HUES6 (cell line): ENCODE measurements around the gene HPRT1.

Source experiments
- H3K27ac ChIP-seq: 2 replicates; pipeline ENCODE4 v1.7.0; 2013; ENCODE audit warnings: low read depth, mild to moderate bottlenecking, low read length, inconsistent platforms
- H3K27me3 ChIP-seq: 2 replicates; pipeline ENCODE4 v1.6.1; 2013; ENCODE audit warnings: low read length; ENCODE audit not compliant: control insufficient read depth, insufficient read depth
- H3K36me3 ChIP-seq: 2 replicates; pipeline ENCODE4 v1.6.1; 2013; ENCODE audit warnings: low read length; ENCODE audit not compliant: control insufficient read depth, insufficient read depth
- H3K4me1 ChIP-seq: 2 replicates; pipeline ENCODE4 v1.6.1; 2013; ENCODE audit warnings: low read length; ENCODE audit not compliant: control insufficient read depth, insufficient read depth
- H3K4me3 ChIP-seq: 2 replicates; pipeline ENCODE4 v1.5.1; 2013; ENCODE audit warnings: low read depth, low read length
- H3K9ac ChIP-seq: one replicate; pipeline ENCODE4 v1.6.1; 2013; ENCODE audit warnings: mild to moderate bottlenecking, low read length
- H3K9me3 ChIP-seq: 2 replicates; pipeline ENCODE4 v1.6.1; 2013; ENCODE audit warnings: low read depth, low read length; ENCODE audit not compliant: control insufficient read depth, insufficient read depth

The HPRT1 gene, protein sequence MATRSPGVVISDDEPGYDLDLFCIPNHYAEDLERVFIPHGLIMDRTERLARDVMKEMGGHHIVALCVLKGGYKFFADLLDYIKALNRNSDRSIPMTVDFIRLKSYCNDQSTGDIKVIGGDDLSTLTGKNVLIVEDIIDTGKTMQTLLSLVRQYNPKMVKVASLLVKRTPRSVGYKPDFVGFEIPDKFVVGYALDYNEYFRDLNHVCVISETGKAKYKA

DNA sequence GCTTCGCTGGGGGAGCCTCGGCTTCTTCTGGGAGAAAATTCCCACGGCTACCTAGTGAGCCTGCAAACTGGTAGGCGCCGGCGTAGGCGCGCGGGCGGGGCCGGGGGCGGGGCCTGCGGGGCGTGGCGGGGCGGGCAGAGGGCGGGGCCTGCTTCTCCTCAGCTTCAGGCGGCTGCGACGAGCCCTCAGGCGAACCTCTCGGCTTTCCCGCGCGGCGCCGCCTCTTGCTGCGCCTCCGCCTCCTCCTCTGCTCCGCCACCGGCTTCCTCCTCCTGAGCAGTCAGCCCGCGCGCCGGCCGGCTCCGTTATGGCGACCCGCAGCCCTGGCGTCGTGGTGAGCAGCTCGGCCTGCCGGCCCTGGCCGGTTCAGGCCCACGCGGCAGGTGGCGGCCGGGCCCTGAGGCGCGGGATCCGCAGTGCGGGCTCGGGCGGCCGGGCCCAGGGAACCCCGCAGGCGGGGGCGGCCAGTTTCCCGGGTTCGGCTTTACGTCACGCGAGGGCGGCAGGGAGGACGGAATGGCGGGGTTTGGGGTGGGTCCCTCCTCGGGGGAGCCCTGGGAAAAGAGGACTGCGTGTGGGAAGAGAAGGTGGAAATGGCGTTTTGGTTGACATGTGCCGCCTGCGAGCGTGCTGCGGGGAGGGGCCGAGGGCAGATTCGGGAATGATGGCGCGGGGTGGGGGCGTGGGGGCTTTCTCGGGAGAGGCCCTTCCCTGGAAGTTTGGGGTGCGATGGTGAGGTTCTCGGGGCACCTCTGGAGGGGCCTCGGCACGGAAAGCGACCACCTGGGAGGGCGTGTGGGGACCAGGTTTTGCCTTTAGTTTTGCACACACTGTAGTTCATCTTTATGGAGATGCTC, at the start of gene HPRT1:
HPRT1 (plus strand) TSS at position 161 of the 857 bp plus-strand sequence; CDS start at position 308, 147 bp downstream.
- no peaks in the 10 kb centered on the region for H3K27me3 ChIP-seq
- H3K27ac ChIP-seq = peak within 1 kb of the TSS; percentile 84
- H3K9me3 ChIP-seq = no peaks in the 10 kb centered on the region
- H3K4me3 ChIP-seq = peak within 1 kb of the TSS; percentile 55
- peaks cover 6% of the 10 kb centered on the region; the same call in 1 of the 2 replicates for H3K36me3 ChIP-seq
- H3K9ac ChIP-seq = peak within 1 kb of the TSS; percentile 82
- peaks cover 17% of the 10 kb centered on the region; the same call in 1 of the 2 replicates for H3K4me1 ChIP-seq

DNA sequence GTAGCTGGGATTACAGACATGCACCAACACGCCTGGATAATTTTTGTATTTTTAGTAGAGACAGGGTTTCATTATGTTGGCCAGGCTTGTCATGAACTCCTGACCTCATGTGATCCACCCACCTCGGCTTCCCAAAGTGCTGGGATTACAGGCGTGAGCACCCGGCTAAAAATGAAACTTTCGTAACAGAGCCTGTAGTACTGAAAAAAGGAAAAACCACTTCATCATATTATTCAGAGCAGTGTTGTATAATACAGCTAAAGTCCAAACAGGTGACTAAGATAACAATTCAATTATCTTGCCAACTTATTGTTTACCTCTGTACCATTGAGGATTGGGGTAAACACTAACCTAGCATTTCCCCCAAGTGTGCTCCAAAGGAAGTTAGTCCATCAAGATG, 43.9 kb upstream of the HPRT1 start:
- Histone ChIP-seq H3K27ac (no peak overlapping the region), H3K9me3 (no peaks in the 10 kb centered on the region), H3K4me1 (no peaks in the 10 kb centered on the region), H3K4me3 (no peak overlapping the region), H3K36me3 (peaks cover 75% of the 10 kb centered on the region), H3K9ac (no peak overlapping the region), H3K27me3 (no peaks in the 10 kb centered on the region)

DNA sequence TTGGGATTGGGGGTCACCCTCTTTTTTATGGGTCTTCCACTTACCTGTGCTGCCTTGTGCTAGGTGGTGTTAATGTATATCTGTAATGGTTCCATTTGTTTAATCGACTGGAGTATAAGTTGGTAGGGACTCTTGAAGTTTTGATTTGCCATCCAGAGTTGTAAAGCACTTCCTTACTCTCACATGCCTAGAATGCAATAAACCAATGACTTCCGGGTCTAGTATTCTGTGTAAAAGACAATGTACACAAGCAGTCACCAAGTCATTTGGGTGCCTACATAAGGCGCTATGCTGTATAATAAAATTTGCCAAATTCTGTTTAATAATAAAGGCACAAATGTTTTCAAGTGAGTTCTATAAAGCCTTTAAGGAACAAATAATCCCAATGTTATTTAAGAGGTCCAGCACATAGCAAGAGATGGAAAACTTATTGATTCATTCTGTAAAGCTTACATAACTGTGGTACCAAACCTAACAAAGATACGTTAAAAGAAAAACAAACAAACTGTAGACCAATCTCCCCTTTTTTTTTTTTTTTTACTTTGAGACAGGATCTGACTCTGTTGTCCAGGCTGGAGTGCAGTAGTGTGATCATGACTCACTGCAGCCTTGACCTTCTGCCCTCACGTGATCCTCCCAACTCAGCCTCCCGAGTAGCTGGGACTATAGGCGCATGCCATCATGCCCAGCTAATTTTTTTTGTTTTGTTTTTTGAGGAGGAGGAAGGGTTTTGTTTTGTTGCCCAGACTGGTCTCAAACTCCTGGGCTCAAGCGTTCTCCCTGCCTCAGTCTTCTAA, 41.5 kb upstream of the HPRT1 start:
- no peaks in the 10 kb centered on the region for H3K4me1 ChIP-seq
- no peak overlapping the region for H3K4me3 ChIP-seq
- no peaks in the 10 kb centered on the region for H3K27me3 ChIP-seq
- H3K36me3 ChIP-seq = peaks cover 83% of the 10 kb centered on the region
- H3K9me3 ChIP-seq = no peaks in the 10 kb centered on the region
- H3K9ac ChIP-seq = no peak overlapping the region
- no peak overlapping the region for H3K27ac ChIP-seq

DNA sequence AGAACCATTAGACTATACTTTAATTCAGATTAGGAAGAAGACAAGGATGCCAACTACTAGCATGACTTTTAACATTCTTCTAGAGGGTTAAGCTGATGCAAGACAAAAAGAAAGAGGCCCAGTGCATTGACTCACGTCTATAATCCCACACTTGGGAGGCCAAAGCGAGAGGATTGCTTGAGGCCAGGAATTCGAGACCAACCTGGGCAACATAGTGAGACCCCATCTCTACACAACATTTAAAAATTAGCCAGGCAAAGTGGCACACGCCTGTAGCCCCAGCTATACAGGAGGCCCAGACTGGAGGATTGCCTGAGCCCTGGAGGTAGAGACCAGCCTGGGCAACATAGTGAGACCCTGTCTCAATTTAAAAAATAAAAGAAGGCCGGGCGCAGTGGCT, 40.2 kb upstream of the HPRT1 start:
- Histone ChIP-seq H3K27ac (no peak overlapping the region), H3K36me3 (peaks cover 79% of the 10 kb centered on the region)

DNA sequence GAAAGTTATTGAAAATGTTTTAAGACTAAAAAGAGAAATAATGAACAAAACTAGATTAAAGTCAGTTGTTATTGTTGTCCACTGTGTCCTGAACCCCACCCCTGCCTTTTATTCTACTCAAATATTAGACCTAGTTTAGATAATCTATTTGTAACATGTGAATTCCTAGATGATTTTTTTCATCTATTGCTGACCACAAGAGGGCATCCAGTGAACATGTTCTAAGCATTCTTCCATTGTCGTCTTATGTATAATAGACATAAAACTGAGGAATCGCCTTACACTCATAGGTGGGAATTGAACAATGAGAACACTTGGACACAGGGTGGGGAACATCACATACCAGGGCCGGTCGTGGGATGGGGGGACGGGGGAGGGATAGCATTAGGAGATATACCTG, 36.4 kb upstream of the HPRT1 start:
- no peaks in the 10 kb centered on the region; the same call in 1 of the 2 replicates for H3K27me3 ChIP-seq
- H3K9me3 ChIP-seq = no peaks in the 10 kb centered on the region
- no peaks in the 10 kb centered on the region for H3K4me1 ChIP-seq
- H3K4me3 ChIP-seq = no peak overlapping the region
- H3K9ac ChIP-seq = no peak overlapping the region
- H3K36me3 ChIP-seq = peaks cover 70% of the 10 kb centered on the region
- H3K27ac ChIP-seq = no peak overlapping the region

More for the DNA sequence above, 40.2 kb upstream of the HPRT1 start:
- H3K9ac ChIP-seq = no peak overlapping the region
- H3K9me3 ChIP-seq = no peaks in the 10 kb centered on the region
- no peak overlapping the region for H3K4me3 ChIP-seq
- H3K27me3 ChIP-seq = no peaks in the 10 kb centered on the region
- no peaks in the 10 kb centered on the region for H3K4me1 ChIP-seq

DNA sequence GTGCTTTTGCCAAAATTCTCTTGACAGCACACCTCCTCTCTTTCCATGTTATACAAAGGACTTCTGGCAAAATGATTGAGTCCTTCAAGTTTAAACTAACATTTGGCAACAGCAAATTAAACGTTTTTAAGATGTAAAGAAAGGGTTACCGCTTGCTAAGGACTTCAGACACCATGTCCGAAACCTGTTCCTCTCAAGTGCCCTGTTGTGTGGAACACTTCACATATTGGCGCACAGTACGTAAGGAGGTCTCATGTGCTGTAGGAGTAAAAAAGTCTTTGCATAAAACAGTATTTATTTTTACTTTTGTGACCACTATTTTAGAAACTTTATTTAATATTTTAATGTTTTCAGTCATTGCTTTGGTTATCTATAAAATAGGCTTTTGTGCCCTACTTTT, 33.7 kb upstream of the HPRT1 start:
- Histone ChIP-seq H3K4me1 (no peaks in the 10 kb centered on the region), H3K9me3 (no peaks in the 10 kb centered on the region), H3K9ac (no peak overlapping the region), H3K36me3 (peaks cover 65% of the 10 kb centered on the region), H3K27ac (no peak overlapping the region), H3K27me3 (no peaks in the 10 kb centered on the region; the same call in 1 of the 2 replicates), H3K4me3 (no peak overlapping the region)

DNA sequence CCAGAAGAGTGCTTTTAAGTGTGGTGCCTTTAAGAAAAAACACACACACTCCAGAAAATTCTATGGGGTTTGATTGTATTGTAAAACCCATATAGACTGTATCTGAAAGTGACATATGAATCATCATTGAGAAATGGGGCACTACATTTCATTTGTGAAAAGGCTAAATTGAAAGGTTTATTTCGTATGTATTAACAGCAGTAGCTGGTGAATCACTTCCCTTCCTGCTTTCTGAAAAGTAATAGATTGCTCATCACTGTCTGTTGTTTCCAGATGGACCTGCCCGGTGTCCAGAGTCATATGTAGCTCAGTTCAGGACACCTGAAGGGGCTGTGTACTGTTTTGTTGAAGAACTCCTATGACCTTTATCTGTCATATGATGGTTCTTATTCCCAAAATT, 28.1 kb upstream of the HPRT1 start:
- Histone ChIP-seq H3K9me3 (no peaks in the 10 kb centered on the region), H3K36me3 (peaks cover 42% of the 10 kb centered on the region), H3K4me3 (no peak overlapping the region), H3K27ac (no peak overlapping the region), H3K27me3 (no peaks in the 10 kb centered on the region; the same call in 1 of the 2 replicates), H3K9ac (no peak overlapping the region), H3K4me1 (no peaks in the 10 kb centered on the region)

DNA sequence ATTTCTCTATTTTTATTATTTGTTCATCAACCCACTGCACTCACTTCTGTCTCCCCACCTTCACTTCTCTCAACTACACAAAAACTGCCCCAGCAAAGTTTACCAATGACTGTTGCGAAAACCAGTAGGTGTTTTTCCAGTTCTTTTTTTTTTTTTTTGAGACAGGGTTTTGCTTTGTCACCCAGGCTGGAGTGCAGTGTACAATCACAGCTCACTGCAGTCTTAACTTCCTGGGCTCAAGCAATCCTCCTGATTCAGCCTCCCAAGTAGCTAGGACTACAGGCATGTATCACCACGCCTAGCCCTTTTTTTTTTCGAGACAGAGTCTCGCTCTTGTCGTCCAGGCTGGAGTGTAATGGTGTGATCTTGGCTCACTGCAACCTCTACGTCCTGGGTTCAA, 24.1 kb upstream of the HPRT1 start:
- H3K4me3 ChIP-seq = no peak overlapping the region
- no peak overlapping the region for H3K27ac ChIP-seq
- H3K36me3 ChIP-seq = peaks cover 20% of the 10 kb centered on the region
- no peak overlapping the region for H3K9ac ChIP-seq
- no peaks in the 10 kb centered on the region for H3K4me1 ChIP-seq
- H3K9me3 ChIP-seq = no peaks in the 10 kb centered on the region
- no peaks in the 10 kb centered on the region; the same call in 1 of the 2 replicates for H3K27me3 ChIP-seq

DNA sequence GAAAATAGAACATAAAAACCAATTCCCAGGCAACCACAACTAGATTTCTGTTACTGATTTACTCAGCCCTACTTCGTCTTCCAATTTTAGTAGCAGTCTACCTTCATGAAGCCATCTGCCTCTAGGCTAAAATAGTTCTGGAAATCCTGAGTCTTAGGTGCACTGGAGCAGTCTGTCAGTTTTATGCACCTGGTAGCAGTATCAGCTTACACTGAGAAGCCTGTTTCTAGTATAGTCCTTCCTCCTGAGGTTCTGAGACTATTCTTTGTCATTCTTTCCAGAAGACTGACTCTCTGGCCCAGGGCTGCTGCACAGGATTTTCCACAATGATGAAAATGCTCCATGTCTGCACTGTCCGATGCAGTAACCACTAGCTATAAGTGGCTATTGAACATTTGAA, 16.9 kb upstream of the HPRT1 start:
- Histone ChIP-seq H3K27ac (no peak overlapping the region), H3K36me3 (0 out of 2 replicates have a peak, but pooled peaks cover 2% of the 10 kb centered on the region), H3K27me3 (no peaks in the 10 kb centered on the region; the same call in 1 of the 2 replicates), H3K4me3 (no peak overlapping the region), H3K9me3 (no peaks in the 10 kb centered on the region), H3K4me1 (no peaks in the 10 kb centered on the region), H3K9ac (no peak overlapping the region)

DNA sequence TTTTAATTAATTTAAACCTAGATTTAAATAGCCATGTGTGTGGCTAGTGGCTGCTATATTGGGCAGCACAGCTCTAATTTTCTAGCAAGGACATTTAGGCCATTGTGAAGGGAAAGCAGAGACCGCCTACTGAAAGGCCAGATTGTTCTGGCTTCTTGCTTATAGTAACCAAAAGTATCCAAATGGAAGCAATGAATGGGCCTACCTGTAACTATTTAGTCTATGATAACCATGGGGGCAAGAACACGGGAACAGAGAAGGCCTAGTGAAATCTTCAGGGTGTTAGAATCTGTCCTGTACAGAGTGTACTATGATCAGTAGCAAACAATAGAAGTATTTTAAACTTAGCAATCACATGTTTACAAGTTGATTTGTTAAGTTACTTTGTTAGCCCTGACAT, 16.5 kb upstream of the HPRT1 start:
- Histone ChIP-seq H3K27ac (no peak overlapping the region), H3K4me1 (no peaks in the 10 kb centered on the region), H3K4me3 (no peak overlapping the region), H3K9ac (no peak overlapping the region), H3K9me3 (no peaks in the 10 kb centered on the region), H3K27me3 (no peaks in the 10 kb centered on the region; the same call in 1 of the 2 replicates), H3K36me3 (0 out of 2 replicates have a peak, but pooled peaks cover 2% of the 10 kb centered on the region)
